CD4-positive, alpha-beta T cell (primary cell): ENCODE measurements around the gene SMOC2. TPM values are rescaled to one million over a fixed set of nuclear protein-coding genes. Genes with fewer than 3 reads are reported as not detected.

ENCODE experiments used
- ATAC-seq: fragments of 200-7000 bp; cut with Tn5 transposase; one replicate; pipeline ENCODE4 v1.10.0; 2022; ENCODE audit warnings: mild to moderate bottlenecking; ENCODE audit not compliant: poor library complexity
- CTCF ChIA-PET: fragments of 350-600 bp; sonication (Branson Sonifier 250); formaldehyde crosslinking; loops from one replicate; lab custom pipeline; 2021; ENCODE audit warnings: antibody characterized with exemption, inconsistent platforms; lab: Charles Lee
- POLR2A ChIA-PET: fragments of 350-600 bp; sonication (Branson Sonifier 250); formaldehyde crosslinking; loops from one replicate; lab custom pipeline; 2021; ENCODE audit warnings: antibody characterized with exemption, inconsistent platforms; lab: Charles Lee
- DNase-seq, 14 experiments: peaks; one replicate each; pipeline ENCODE4 v3.0.0-alpha.2; 2013 to 2020; ENCODE audit warnings: mixed read lengths in 2 of 14
- H3K27ac ChIP-seq, 2 donors: one replicate each; pipeline versions ENCODE4 v1.5.1 to v1.7.0; 2013; ENCODE audit warnings: low read length in 2 of 2, low read depth in 1 of 2, mild to moderate bottlenecking in 1 of 2
- H3K27me3 ChIP-seq, 2 experiments: 1 replicate in 1 of 2; 2 replicates in 1 of 2; pipeline versions ENCODE4 v1.6.1 to v1.7.0; 2013; ENCODE audit warnings: low read length in 2 of 2, control low read depth in 1 of 2, mild to moderate bottlenecking in 1 of 2, moderate library complexity in 1 of 2; ENCODE audit not compliant: insufficient read depth in 2 of 2, control insufficient read depth in 1 of 2
- H3K36me3 ChIP-seq: one replicate; pipeline ENCODE4 v1.6.1; 2013; ENCODE audit warnings: low read length, control low read depth; ENCODE audit not compliant: insufficient read depth
- H3K4me1 ChIP-seq: one replicate; pipeline ENCODE4 v1.6.1; 2013; ENCODE audit warnings: low read length, control low read depth; ENCODE audit not compliant: insufficient read depth
- H3K4me3 ChIP-seq: one replicate; pipeline ENCODE4 v1.5.1; 2013; ENCODE audit warnings: mild to moderate bottlenecking, low read length, moderate library complexity
- H3K9me3 ChIP-seq, 2 experiments: 1 replicate in 1 of 2; 2 replicates in 1 of 2; pipeline versions ENCODE4 v1.6.1 to v1.7.0; 2013; ENCODE audit warnings: low read length in 2 of 2, mild to moderate bottlenecking in 2 of 2, control low read depth in 1 of 2, moderate library complexity in 1 of 2; ENCODE audit not compliant: control insufficient read depth in 1 of 2, insufficient read depth in 1 of 2
- H3K27ac Mint-ChIP-seq: one replicate; pipeline ENCODE4 v1.8.0; 2020; ENCODE audit warnings: mixed read lengths
- H3K27me3 Mint-ChIP-seq: one replicate; pipeline ENCODE4 v1.8.0; 2021; ENCODE audit warnings: mixed read lengths
- H3K36me3 Mint-ChIP-seq: one replicate; pipeline ENCODE4 v1.8.0; 2021; ENCODE audit warnings: low read depth, mixed read lengths
- H3K4me1 Mint-ChIP-seq: one replicate; pipeline ENCODE4 v1.8.0; 2021; ENCODE audit warnings: low read depth, mixed read lengths
- H3K4me3 Mint-ChIP-seq: one replicate; pipeline ENCODE4 v1.8.0; 2020; ENCODE audit warnings: mild to moderate bottlenecking, mixed read lengths
- H3K9me3 Mint-ChIP-seq: one replicate; pipeline ENCODE4 v1.8.0; 2020; ENCODE audit warnings: mixed read lengths
- intact Hi-C, 2 experiments: fragments of 100-400 bp; cut with DNase I in 1 of 2; cut with micrococcal nuclease in 1 of 2; formaldehyde crosslinking; loops; one replicate each; pipeline versions ENCODE4 v1.15.1 to v1.9.0; 2023 to 2025; cut with DNase I, micrococcal nuclease
- total RNA-seq, 174 experiments: library from RNA in 2 of 174; stranded (reverse) in 2 of 174; gene quantifications; one replicate each; pipeline ENCODE4 v1.2.3 and lab custom pipeline; 2021 to 2026
- TF ChIP-seq, protein P1 (sequence below): fragments of 200-600 bp; IDR thresholded peaks from one replicate; pipeline ENCODE4 v1.8.0; 2022; ENCODE audit warnings: antibody characterized with exemption, mild to moderate bottlenecking

The SMOC2 gene
- total RNA-seq, 2 experiments from 2014 or later, result not detected

GRCh38 chr6:168473197-168473596, 32.2 kb downstream of the SMOC2 start:
- Histone ChIP-seq H3K9me3 (peaks cover 0 to 13% of the 10 kb centered on the region in 2 experiments), H3K36me3 (no peaks in the 10 kb centered on the region), H3K4me1 (no peaks in the 10 kb centered on the region), H3K4me3 (no peak overlapping the region), H3K27ac (no peak overlapping the region), H3K27me3 (no peaks in the 10 kb centered on the region)
- TF ChIP-seq, protein P1, sequence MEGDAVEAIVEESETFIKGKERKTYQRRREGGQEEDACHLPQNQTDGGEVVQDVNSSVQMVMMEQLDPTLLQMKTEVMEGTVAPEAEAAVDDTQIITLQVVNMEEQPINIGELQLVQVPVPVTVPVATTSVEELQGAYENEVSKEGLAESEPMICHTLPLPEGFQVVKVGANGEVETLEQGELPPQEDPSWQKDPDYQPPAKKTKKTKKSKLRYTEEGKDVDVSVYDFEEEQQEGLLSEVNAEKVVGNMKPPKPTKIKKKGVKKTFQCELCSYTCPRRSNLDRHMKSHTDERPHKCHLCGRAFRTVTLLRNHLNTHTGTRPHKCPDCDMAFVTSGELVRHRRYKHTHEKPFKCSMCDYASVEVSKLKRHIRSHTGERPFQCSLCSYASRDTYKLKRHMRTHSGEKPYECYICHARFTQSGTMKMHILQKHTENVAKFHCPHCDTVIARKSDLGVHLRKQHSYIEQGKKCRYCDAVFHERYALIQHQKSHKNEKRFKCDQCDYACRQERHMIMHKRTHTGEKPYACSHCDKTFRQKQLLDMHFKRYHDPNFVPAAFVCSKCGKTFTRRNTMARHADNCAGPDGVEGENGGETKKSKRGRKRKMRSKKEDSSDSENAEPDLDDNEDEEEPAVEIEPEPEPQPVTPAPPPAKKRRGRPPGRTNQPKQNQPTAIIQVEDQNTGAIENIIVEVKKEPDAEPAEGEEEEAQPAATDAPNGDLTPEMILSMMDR, result no peak
- intact Hi-C loops, result no loop called here
- CTCF ChIA-PET, result no interaction called here
- H3K27ac Mint-ChIP-seq, result no peak overlapping the region
- no peak for ATAC-seq
- H3K27me3 Mint-ChIP-seq, result peaks cover 22% of the 10 kb centered on the region
- no peak for DNase-seq
- no peaks in the 10 kb centered on the region for H3K4me1 Mint-ChIP-seq
- H3K4me3 Mint-ChIP-seq, result no peak overlapping the region
- no peaks in the 10 kb centered on the region for H3K9me3 Mint-ChIP-seq
- POLR2A ChIA-PET, result no interaction called here
- no peaks in the 10 kb centered on the region for H3K36me3 Mint-ChIP-seq

GRCh38 chr6:168475188-168476013, 34.4 kb downstream of the SMOC2 start:
- no peaks in the 10 kb centered on the region for H3K36me3 Mint-ChIP-seq
- H3K4me1 Mint-ChIP-seq, result no peaks in the 10 kb centered on the region
- H3K27ac Mint-ChIP-seq, result no peak overlapping the region
- no peaks in the 10 kb centered on the region for H3K27me3 ChIP-seq
- TF ChIP-seq, protein P1, result no peak
- peaks cover 7% of the 10 kb centered on the region for H3K9me3 Mint-ChIP-seq
- DNase-seq, result no peak
- no peaks in the 10 kb centered on the region for H3K4me1 ChIP-seq
- POLR2A ChIA-PET, result no interaction called here
- peaks cover 22% of the 10 kb centered on the region for H3K27me3 Mint-ChIP-seq
- H3K27ac ChIP-seq, result no peak overlapping the region
- intact Hi-C loops, result no loop called here
- ATAC-seq, result no peak
- no peak overlapping the region for H3K4me3 ChIP-seq
- H3K9me3 ChIP-seq, result peaks cover 4 to 13% of the 10 kb centered on the region in 2 experiments
- no peaks in the 10 kb centered on the region for H3K36me3 ChIP-seq
- H3K4me3 Mint-ChIP-seq, result no peak overlapping the region
- CTCF ChIA-PET, result no interaction called here

DNA sequence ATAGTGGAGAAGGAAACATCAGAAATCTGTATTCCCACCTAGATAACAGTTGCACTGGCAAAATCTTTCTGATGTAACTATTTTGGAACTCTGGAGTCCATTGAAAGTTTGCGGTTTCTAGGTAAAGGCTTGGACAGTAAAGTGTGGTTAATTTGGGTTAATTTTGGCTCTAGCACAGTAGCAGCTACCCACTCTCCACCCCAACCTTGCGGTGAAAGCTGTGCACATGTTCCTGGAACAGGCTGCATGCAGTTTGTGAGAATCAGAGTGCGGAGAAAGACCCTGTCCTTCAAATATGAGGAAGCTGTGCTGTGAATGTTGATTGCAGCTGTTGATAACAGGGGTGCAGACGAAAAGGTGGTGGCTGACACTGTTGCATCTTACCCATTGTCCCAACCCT, 38.4 kb downstream of the SMOC2 start:
- peaks cover 16% of the 10 kb centered on the region for H3K27me3 Mint-ChIP-seq
- H3K36me3 ChIP-seq, result no peaks in the 10 kb centered on the region
- TF ChIP-seq, protein P1, result no peak
- no peaks in the 10 kb centered on the region for H3K36me3 Mint-ChIP-seq
- H3K27me3 ChIP-seq, result no peaks in the 10 kb centered on the region
- H3K4me3 ChIP-seq, result no peak overlapping the region
- ATAC-seq (no peak), DNase-seq (no peak)
- CTCF ChIA-PET, result no interaction called here
- no peak overlapping the region for H3K4me3 Mint-ChIP-seq
- H3K27ac ChIP-seq, result no peak overlapping the region
- peaks cover 4 to 9% of the 10 kb centered on the region in 2 experiments for H3K9me3 ChIP-seq
- POLR2A ChIA-PET, result no interaction called here
- peaks cover 11% of the 10 kb centered on the region for H3K9me3 Mint-ChIP-seq
- H3K4me1 ChIP-seq, result no peaks in the 10 kb centered on the region
- intact Hi-C loops, result no loop called here
- H3K27ac Mint-ChIP-seq, result no peak overlapping the region
- H3K4me1 Mint-ChIP-seq, result no peaks in the 10 kb centered on the region
